ENCODE data around the gene SLCO1B1.

- TF ChIP-seq POLR2A (IDR thresholded peaks at IDR 0.05; ENCODE audit: low read length): no peak
- TF ChIP-seq GATA1 (IDR thresholded peaks at IDR 0.05; ENCODE audit: low read depth, low read length): no peak
Observed at GRCh38 chr12:21239866-21240265, 108.9 kb downstream of the SLCO1B1 start.
